SJSA1 (cell line): Measurements from ENCODE around the gene LLGL2. TPM values are rescaled to one million over a fixed set of nuclear protein-coding genes. Genes with fewer than 3 reads are reported as not detected.
A peak's percentile ranks its signal among the peaks of the same experiment; 100 is the strongest.

Source experiments
- DNase-seq, 2 experiments: peaks; one replicate each; pipeline ENCODE4 v3.0.0-alpha.2; 2015 to 2020; ENCODE audit warnings: low spot score in 2 of 2, low read depth in 1 of 2
- H3K27ac ChIP-seq: fragments of 250-450 bp; sonication (Bioruptor Pico); 2 replicates; pipeline ENCODE4 v1.5.1; 2020; ENCODE audit warnings: mild to moderate bottlenecking, moderate library complexity
- H3K27me3 ChIP-seq: fragments of 250-450 bp; sonication (Bioruptor Pico); replicated peaks from 2 replicates; pipeline ENCODE4 v1.5.1; 2020; ENCODE audit warnings: mild to moderate bottlenecking, moderate library complexity
- H3K36me3 ChIP-seq: fragments of 250-450 bp; sonication (Bioruptor Pico); 2 replicates; pipeline ENCODE4 v1.5.1; 2020; ENCODE audit warnings: mild to moderate bottlenecking
- H3K4me1 ChIP-seq: fragments of 250-450 bp; sonication (Bioruptor Pico); replicated peaks from 2 replicates; pipeline ENCODE4 v1.6.1; 2021; ENCODE audit warnings: mild to moderate bottlenecking
- H3K4me3 ChIP-seq: fragments of 250-450 bp; sonication (Bioruptor Pico); 2 replicates; pipeline ENCODE4 v1.5.1; 2020; ENCODE audit warnings: mild to moderate bottlenecking
- H3K9me3 ChIP-seq: fragments of 250-450 bp; sonication (Bioruptor Pico); replicated peaks from 2 replicates; pipeline ENCODE4 v1.5.1; 2020; ENCODE audit warnings: mild to moderate bottlenecking
- total RNA-seq: library from RNA; depleted of rRNA; stranded (reverse); fragments of >200 nt; shearing (Covaris generic); gene quantifications from 2 replicates; pipeline ENCODE4 v1.2.3, GENCODE V29; 2014

Gene LLGL2
- total RNA-seq, 1 experiment from 2014 or later, result 6.6 TPM

DNA sequence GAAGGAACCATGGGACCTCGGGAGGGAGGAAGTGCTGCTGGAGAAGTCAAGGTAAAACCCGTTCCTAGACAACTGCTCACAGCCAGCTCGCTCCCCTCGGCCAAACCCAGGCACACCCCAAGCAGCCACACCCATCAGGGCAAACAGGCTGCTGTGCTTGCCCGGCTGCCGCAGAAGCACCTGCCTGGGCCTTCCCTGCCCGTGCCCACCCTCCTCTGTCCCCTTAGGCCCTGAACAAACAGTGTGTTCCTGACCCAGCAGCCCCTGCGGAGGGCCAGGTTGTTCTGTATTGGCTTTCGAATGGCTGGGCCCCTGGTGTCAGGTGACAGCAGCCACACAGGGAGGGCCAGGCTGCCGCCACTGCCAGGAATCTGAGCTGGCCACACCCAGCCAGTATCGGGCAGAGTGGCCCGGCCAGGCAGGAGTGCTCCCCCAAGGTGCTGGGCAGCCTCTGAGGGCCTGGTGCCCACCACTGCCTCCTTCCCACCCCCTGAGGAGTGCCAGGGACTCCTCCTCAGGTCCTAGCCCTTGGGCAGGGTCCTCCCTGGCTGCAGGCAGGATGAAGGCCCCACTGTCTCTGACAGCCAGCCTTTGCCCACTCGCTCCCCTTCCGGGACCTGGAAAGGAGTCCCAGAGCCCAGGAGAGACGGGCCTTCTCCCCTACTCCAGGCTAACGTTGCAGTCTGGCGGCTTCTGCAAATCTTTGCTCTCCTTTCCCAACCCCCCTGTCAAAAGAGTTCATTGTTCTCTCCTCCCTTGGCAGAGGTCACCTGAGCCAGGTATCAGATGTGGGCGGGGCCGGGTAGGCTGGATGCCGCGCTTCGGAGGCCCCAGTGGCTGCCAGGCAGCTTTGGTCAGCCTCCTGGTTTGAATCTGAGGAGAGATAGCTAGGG, 24.0 kb downstream of the LLGL2 start:
- DNase-seq, result no peak
- no peak overlapping the region for H3K4me3 ChIP-seq

DNA sequence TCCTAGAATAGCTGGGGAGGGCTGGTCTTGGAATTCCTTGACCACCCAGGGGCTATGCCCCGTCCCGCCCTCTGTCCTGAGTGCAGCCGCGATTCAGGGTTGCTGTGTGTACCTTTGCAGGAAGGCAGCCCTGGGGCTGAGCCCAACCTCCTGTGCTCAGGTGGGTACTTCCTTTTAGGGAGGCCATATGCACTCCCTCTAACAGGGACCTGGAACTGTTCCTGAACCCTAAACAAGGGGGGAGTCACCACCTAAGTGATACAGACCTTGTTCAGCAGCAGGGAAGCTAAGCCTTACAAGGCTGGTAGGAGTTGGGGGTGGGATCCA, 24.6 kb downstream of the LLGL2 start:
- peaks cover 15% of the 10 kb centered on the region for H3K4me1 ChIP-seq
- H3K36me3 ChIP-seq, result no peaks in the 10 kb centered on the region
- no peak overlapping the region for H3K4me3 ChIP-seq
- H3K9me3 ChIP-seq, result no peaks in the 10 kb centered on the region
- H3K27me3 ChIP-seq, result 0 out of 2 replicates have a peak, but pooled peaks cover 2% of the 10 kb centered on the region
- H3K27ac ChIP-seq, result no peak overlapping the region
- no peak for DNase-seq

More for the DNA sequence above, 24.0 kb downstream of the LLGL2 start:
- Histone ChIP-seq H3K36me3 (no peaks in the 10 kb centered on the region), H3K27me3 (0 out of 2 replicates have a peak, but pooled peaks cover 2% of the 10 kb centered on the region), H3K4me1 (peaks cover 15% of the 10 kb centered on the region), H3K27ac (no peak overlapping the region), H3K9me3 (no peaks in the 10 kb centered on the region)

DNA sequence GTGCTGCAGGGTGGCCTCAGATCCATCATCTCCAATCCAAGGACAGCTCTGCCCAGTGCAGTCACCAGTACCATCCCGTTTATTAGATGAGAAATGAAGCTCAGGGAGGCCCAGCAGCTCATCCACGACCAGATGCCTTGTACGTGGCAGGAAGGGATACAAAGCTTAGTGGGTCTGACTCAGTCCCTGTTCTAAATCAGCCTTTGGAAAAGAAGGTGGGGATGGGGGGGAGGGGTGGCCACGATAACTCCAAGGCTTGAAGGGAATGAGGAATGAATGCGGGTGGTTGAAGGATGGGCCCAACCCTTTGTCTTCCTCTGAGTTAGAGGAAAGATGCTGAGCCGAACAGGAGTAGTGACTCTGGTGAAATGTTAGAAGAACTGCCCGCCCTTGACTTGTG, 25.8 kb downstream of the LLGL2 start:
- peaks cover 15% of the 10 kb centered on the region for H3K4me1 ChIP-seq
- 0 out of 2 replicates have a peak, but pooled peaks cover 2% of the 10 kb centered on the region for H3K27me3 ChIP-seq
- no peak overlapping the region for H3K27ac ChIP-seq
- no peak overlapping the region for H3K4me3 ChIP-seq
- no peaks in the 10 kb centered on the region for H3K9me3 ChIP-seq
- DNase-seq, result no peak
- H3K36me3 ChIP-seq, result no peaks in the 10 kb centered on the region

DNA sequence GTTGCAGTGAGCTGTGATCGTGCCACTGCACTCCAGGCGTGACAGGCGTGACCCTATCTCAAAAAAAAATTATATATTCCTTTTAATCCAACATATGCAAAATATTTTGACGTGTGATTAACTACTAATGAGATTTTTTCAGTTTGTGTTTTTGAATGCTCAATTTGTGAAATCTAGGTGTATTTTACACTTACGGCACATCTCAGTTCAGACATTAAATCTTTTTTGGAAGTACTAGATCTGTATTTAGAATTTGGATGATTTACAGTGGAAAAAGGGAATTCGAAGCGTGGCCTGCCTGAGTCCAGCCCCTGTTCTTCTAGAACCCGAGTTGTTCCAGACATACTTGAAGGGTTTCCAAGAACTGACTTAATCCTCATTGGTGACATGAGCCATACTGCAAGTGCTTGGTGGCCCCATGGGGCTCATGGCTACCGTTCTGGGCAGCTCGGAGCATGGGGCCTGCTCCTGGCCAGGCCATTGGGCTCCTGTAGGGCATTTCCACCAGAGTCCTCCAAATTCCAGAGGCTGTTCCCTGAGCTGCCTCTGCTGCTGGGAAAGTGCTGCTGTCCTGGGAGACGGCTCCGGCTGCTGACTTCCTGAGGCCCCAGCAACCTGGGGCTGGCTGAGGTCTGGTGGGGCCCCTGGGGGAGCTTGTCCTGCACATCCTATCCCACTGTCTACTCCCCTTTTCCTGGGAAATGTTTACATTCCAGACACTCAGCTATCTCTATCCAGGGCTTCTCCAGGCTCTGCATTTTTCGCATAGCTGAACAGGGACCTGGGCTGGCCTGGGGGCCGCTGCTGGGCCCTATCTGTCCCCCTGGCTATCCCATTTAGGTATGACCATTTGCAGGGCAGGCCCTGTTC, 27.2 kb downstream of the LLGL2 start:
- Histone ChIP-seq H3K4me1 (peaks cover 15% of the 10 kb centered on the region), H3K27ac (no peak overlapping the region), H3K9me3 (no peaks in the 10 kb centered on the region), H3K36me3 (no peaks in the 10 kb centered on the region), H3K27me3 (0 out of 2 replicates have a peak, but pooled peaks cover 2% of the 10 kb centered on the region), H3K4me3 (no peak overlapping the region)
- peak in 1 of 2 experiments; percentile 40 for DNase-seq

DNA sequence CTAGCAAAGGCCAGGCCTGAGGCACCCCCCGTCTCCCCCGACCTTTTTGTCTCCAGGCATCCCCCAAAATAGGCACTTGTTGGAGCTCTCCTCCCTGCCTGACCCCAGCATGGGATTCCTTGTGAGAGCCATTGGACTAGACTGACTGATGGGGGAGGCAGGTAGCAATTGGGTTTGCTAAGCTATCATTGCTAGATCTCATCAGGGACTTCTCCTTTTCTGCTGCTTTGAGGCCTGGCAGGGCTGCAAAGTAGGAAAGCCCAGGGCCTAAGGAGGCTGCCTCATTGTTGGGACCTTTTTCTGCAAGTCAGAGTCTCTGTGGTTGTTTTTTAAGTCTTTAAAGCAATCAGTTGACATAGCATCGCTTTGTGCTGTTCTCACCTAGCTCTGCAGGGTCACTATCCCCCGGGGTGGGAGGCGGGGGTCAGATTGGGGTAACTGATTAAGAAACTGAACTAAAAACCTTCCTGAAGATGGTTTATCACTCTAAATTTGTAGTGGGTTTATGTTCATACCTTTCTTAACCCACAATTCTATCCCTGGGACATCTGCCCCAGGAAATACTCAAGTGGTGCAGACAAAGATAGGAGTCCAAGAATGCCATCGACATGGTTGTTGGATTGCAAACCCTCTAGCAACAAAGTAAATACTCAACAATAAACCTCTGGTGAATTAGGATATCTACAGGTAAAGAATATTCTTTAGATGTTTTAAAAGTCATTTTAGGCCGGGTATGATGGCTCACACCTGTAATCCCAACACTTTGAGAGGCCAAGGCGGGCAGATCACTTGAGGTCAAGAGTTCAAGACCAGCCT, 28.0 kb downstream of the LLGL2 start:
- Histone ChIP-seq H3K4me3 (no peak overlapping the region), H3K27me3 (no peaks in the 10 kb centered on the region), H3K4me1 (peaks cover 15% of the 10 kb centered on the region), H3K36me3 (no peaks in the 10 kb centered on the region), H3K27ac (no peak overlapping the region), H3K9me3 (no peaks in the 10 kb centered on the region)
- no peak for DNase-seq

DNA sequence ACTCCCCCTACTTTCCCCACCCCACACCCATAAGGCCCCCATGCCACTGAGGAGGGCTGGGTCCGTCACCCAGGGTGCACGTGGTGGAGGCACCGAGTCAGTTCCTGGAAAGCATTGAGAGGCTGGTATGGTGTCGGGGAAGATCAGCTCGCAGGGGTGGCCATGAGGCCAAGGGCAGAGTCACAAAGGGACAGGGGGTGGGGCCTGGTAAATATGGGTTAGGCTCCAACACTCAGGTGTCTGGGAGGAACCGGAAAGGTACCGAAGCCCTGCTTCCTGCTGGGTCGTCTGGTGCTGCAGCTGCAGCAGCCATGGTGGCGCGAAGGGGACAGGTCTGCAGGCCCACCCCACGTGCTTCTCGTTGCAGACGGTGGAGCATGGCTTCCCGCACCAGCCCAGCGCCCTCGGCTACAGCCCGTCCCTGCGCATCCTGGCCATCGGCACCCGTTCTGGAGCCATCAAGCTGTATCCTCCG, 30.2 kb downstream of the LLGL2 start:
- Histone ChIP-seq H3K4me1 (peaks cover 15% of the 10 kb centered on the region), H3K4me3 (no peak overlapping the region), H3K27me3 (no peaks in the 10 kb centered on the region), H3K36me3 (no peaks in the 10 kb centered on the region), H3K27ac (no peak overlapping the region), H3K9me3 (no peaks in the 10 kb centered on the region)
- no peak for DNase-seq

DNA sequence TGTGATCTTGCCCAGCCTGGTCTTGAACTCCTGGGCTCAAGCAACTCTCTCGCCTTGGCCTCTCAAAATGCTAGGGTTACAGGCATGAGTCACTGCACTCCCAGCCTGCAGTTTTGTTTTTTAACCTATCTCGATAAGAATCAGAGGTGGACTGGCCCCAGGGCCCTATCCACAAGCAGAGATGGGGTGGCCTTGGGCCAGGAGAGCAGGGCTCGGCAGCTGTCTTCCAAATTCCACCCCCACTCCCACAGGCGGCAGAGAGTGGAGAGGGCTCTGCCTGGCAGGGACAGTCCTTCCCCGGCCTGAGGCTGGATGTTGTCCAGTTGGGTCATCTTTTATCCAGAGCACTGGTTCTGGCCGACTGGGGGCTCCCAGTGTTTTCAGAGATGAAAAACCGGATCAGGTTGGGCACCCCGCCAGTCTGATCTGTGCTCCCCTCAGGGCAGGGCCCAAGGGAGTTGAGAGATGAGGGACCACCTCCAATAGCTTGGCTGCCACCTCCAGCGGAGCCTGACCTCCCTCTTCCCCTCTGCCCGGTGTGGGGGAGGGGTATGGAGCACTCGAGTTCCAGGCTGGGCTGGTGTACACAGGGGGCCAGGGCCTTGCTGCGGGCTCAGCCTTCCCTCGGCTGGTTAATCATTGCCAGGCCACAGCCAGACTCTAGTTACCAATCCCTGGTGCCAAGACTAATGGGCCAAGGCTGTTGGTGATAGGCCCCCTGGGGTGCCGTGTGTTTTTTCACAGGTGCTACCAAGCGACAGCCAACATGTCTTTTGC, 31.8 kb downstream of the LLGL2 start:
- Histone ChIP-seq H3K4me1 (peaks cover 15% of the 10 kb centered on the region), H3K27me3 (no peaks in the 10 kb centered on the region), H3K4me3 (no peak overlapping the region), H3K9me3 (no peaks in the 10 kb centered on the region), H3K27ac (no peak overlapping the region), H3K36me3 (no peaks in the 10 kb centered on the region)
- no peak for DNase-seq

- DNase-seq, result no peak
- H3K27me3 ChIP-seq, result no peaks in the 10 kb centered on the region
- H3K36me3 ChIP-seq, result no peaks in the 10 kb centered on the region
- no peak overlapping the region for H3K27ac ChIP-seq
- H3K9me3 ChIP-seq, result no peaks in the 10 kb centered on the region
- no peak overlapping the region for H3K4me3 ChIP-seq
- peaks cover 9% of the 10 kb centered on the region for H3K4me1 ChIP-seq
These were observed 32.6 kb downstream of the LLGL2 start for GRCh38 chr17:75557852-75558665.

GRCh38 chr17:75558666-75559530, 33.4 kb downstream of the LLGL2 start:
- Histone ChIP-seq H3K4me1 (peaks cover under 1% of the 10 kb centered on the region; the same call in 1 of the 2 replicates), H3K27ac (no peak overlapping the region), H3K27me3 (no peaks in the 10 kb centered on the region), H3K4me3 (no peak overlapping the region), H3K36me3 (no peaks in the 10 kb centered on the region), H3K9me3 (no peaks in the 10 kb centered on the region)
- no peak for DNase-seq

GRCh38 chr17:75559958-75560533, 34.5 kb downstream of the LLGL2 start:
- Histone ChIP-seq H3K4me1 (no peaks in the 10 kb centered on the region), H3K27ac (no peak overlapping the region), H3K27me3 (no peaks in the 10 kb centered on the region), H3K36me3 (no peaks in the 10 kb centered on the region), H3K9me3 (no peaks in the 10 kb centered on the region), H3K4me3 (no peak overlapping the region)
- no peak for DNase-seq

DNA sequence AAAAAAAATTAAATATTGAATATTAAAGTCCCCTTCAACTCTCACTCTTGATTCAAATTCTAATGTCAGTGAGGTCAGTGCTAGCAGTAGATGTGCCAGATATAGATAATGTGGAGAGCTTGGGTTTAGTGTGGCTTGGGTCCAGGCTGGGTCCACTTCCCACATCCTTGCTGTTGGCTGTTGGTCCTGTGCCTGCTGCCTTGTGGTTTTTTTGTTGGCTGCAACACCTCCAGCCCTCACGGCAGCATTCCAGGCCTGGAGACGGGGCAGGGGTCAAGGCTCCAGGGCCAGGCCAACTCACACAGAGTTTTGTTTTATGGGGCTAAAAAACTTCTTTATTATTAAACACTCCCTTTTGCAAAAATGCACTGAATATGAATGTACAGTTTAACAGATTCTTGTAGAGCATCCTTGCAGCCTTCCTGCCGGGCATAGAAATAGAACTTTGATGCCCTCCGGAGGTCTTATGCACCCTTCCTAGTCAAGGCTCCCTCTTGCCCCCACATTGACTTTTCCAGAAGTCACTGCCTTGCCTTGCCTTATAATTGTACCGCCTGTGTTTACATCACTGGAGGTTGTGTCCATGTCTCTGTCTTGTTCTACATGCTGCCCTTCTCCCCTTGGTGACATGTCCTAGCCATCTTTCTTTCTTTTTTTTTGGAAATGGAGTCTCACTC, 36.6 kb downstream of the LLGL2 start:
- no peaks in the 10 kb centered on the region for H3K36me3 ChIP-seq
- no peak overlapping the region for H3K27ac ChIP-seq
- H3K27me3 ChIP-seq, result no peaks in the 10 kb centered on the region
- H3K4me3 ChIP-seq, result no peak overlapping the region
- no peaks in the 10 kb centered on the region for H3K4me1 ChIP-seq
- no peak for DNase-seq
- H3K9me3 ChIP-seq, result no peaks in the 10 kb centered on the region
